Endodermal cell (in vitro differentiated cells): Measurements from ENCODE around the gene FUBP3. TPM values are rescaled to one million over a fixed set of nuclear protein-coding genes. Genes with fewer than 3 reads are reported as not detected.

Experiments used
- DNase-seq: peaks from one replicate; pipeline ENCODE4 v3.0.0-alpha.2; 2017
- H3K27ac ChIP-seq: 2 replicates; pipeline ENCODE4 v1.5.1; 2013; ENCODE audit warnings: mild to moderate bottlenecking, low read depth, low read length, moderate library complexity
- H3K27me3 ChIP-seq: 2 replicates; pipeline ENCODE4 v1.6.1; 2013; ENCODE audit warnings: mild to moderate bottlenecking, low read length, moderate library complexity; ENCODE audit not compliant: insufficient read depth, control insufficient read depth, poor library complexity, severe bottlenecking
- H3K36me3 ChIP-seq: 2 replicates; pipeline ENCODE4 v1.7.0; 2013; ENCODE audit warnings: mild to moderate bottlenecking, low read length, moderate library complexity; ENCODE audit not compliant: control insufficient read depth, insufficient read depth
- H3K4me1 ChIP-seq: one replicate; pipeline ENCODE4 v1.7.0; 2013; ENCODE audit warnings: low read length; ENCODE audit not compliant: control insufficient read depth, insufficient read depth
- H3K4me3 ChIP-seq: 2 replicates; pipeline ENCODE4 v1.5.1; 2013; ENCODE audit warnings: mild to moderate bottlenecking, low read length, moderate library complexity
- H3K9ac ChIP-seq: 2 replicates; pipeline ENCODE4 v1.6.1; 2013; ENCODE audit warnings: mild to moderate bottlenecking, low read length, moderate library complexity; ENCODE audit not compliant: poor library complexity, severe bottlenecking; ENCODE audit errors: extremely low read depth
- H3K9me3 ChIP-seq: 2 replicates; pipeline ENCODE4 v1.6.1; 2013; ENCODE audit warnings: mild to moderate bottlenecking, low read length, moderate library complexity; ENCODE audit not compliant: control insufficient read depth
- H3K27ac Mint-ChIP-seq: 2 replicates; pipeline ENCODE4 v1.8.0; 2020; ENCODE audit warnings: mixed read lengths
- H3K27me3 Mint-ChIP-seq: 2 replicates; pipeline ENCODE4 v1.8.0; 2021; ENCODE audit warnings: mild to moderate bottlenecking, mixed read lengths; ENCODE audit not compliant: insufficient read depth
- H3K36me3 Mint-ChIP-seq: 2 replicates; pipeline ENCODE4 v1.8.0; 2020; ENCODE audit warnings: low read depth, mixed read lengths
- H3K4me1 Mint-ChIP-seq: 2 replicates; pipeline ENCODE4 v1.8.0; 2020; ENCODE audit warnings: mixed read lengths
- H3K4me3 Mint-ChIP-seq: 2 replicates; pipeline ENCODE4 v1.8.0; 2020; ENCODE audit warnings: mild to moderate bottlenecking, moderate library complexity, mixed read lengths
- H3K9me3 Mint-ChIP-seq: 2 replicates; pipeline ENCODE4 v1.8.0; 2020; ENCODE audit warnings: mild to moderate bottlenecking, mixed read lengths
- WGBS, 2 experiments: methylation state at CpG; one replicate each; pipeline versions ENCODE4 v1.1.5 to v1.1.7; 2013; ENCODE audit warnings: missing lambda C conversion rate in 2 of 2, mixed read lengths in 1 of 2; ENCODE audit not compliant: insufficient coverage in 1 of 2, insufficient read length in 1 of 2; 5-methylcytosine and 5-hydroxymethylcytosine counted together
- total RNA-seq, 2 donors: library from RNA; stranded (reverse); fragmentation: NEBNext Ultra II Directional in 1 of 2; extraction: Animal tissue kit (Norgen Biotek cat#: 25700) in 1 of 2; gene quantifications; 2 replicates in 1 of 2; 3 replicates in 1 of 2; pipeline ENCODE4 v1.2.1, GENCODE V29; 2021
- TF ChIP-seq, protein P1 (sequence below): fragments of 200-600 bp; sonication (generic); conservative IDR thresholded peaks from 2 replicates; pipeline ENCODE4 v1.5.0; 2021; ENCODE audit warnings: antibody characterized with exemption, mild to moderate bottlenecking

Gene FUBP3
- total RNA-seq, 2 donors from 2014 or later: 74.3 to 76.3 TPM

DNA sequence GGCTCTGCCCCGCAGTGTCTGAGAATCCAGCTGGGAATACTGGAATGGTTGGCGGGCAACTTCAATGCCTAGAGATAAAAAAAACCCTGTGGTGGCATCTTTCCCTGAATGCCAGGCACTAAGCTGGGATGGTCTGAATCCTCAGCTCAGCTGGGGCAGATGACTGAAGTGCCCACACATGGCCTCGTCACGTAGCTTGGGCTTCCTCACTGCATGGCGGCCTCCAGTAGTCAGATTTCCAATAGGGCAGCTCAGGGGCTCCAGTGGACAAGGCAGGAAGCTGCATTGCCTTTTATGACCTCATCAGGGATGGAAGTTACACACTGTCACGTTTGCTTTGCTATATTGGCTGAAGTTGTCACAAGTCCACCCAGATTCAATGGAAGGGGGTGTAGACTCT, 24.3 kb upstream of the FUBP3 start:
- no peak for DNase-seq
- Mint-ChIP-seq H3K27ac (no peak overlapping the region), H3K27me3 (peaks cover 2% of the 10 kb centered on the region), H3K36me3 (no peaks in the 10 kb centered on the region), H3K4me3 (no peak overlapping the region), H3K4me1 (peaks cover 1% of the 10 kb centered on the region), H3K9me3 (peaks cover 5% of the 10 kb centered on the region)
- no peak overlapping the region for H3K9ac ChIP-seq
- H3K27me3 ChIP-seq: no peaks in the 10 kb centered on the region
- no peaks in the 10 kb centered on the region for H3K4me1 ChIP-seq
- no peaks in the 10 kb centered on the region for H3K9me3 ChIP-seq
- 85 to 92% methylated on average over 6 of the region's 6 CpGs for WGBS, 2 experiments
- no peak overlapping the region for H3K27ac ChIP-seq
- H3K36me3 ChIP-seq: no peaks in the 10 kb centered on the region
- TF ChIP-seq, protein P1, sequence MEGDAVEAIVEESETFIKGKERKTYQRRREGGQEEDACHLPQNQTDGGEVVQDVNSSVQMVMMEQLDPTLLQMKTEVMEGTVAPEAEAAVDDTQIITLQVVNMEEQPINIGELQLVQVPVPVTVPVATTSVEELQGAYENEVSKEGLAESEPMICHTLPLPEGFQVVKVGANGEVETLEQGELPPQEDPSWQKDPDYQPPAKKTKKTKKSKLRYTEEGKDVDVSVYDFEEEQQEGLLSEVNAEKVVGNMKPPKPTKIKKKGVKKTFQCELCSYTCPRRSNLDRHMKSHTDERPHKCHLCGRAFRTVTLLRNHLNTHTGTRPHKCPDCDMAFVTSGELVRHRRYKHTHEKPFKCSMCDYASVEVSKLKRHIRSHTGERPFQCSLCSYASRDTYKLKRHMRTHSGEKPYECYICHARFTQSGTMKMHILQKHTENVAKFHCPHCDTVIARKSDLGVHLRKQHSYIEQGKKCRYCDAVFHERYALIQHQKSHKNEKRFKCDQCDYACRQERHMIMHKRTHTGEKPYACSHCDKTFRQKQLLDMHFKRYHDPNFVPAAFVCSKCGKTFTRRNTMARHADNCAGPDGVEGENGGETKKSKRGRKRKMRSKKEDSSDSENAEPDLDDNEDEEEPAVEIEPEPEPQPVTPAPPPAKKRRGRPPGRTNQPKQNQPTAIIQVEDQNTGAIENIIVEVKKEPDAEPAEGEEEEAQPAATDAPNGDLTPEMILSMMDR: no peak
- H3K4me3 ChIP-seq: no peak overlapping the region

DNA sequence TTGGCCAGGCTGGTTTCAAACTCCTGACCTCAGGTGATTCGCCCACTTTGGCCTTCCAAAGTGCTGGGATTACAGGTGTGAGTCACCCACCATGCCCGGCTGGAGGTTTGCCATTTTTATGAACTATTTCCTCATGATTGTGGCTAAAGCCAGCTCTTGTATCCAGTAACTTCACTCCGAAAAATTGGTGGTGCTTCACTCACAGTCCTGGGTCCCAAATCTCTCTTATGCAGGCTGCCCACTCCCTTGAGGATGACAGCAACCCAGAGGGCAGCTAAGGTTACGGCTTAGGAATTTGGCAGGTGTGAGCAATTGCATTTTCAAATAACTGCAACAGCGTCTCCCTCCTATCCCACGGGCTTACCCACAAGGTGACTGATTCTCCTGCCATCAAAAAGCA, 23.4 kb upstream of the FUBP3 start:
- Histone ChIP-seq H3K9ac (no peak overlapping the region), H3K27me3 (no peaks in the 10 kb centered on the region), H3K27ac (no peak overlapping the region), H3K4me1 (no peaks in the 10 kb centered on the region), H3K36me3 (no peaks in the 10 kb centered on the region), H3K9me3 (no peaks in the 10 kb centered on the region), H3K4me3 (no peak overlapping the region)
- TF ChIP-seq, protein P1: no peak
- Mint-ChIP-seq H3K9me3 (peaks cover 1% of the 10 kb centered on the region), H3K27ac (no peak overlapping the region), H3K36me3 (no peaks in the 10 kb centered on the region), H3K27me3 (peaks cover 2% of the 10 kb centered on the region), H3K4me3 (no peak overlapping the region), H3K4me1 (peaks cover 1% of the 10 kb centered on the region)
- no peak for DNase-seq
- 79% methylated on average over 6 of the region's 6 CpGs for WGBS, 2 experiments

DNA sequence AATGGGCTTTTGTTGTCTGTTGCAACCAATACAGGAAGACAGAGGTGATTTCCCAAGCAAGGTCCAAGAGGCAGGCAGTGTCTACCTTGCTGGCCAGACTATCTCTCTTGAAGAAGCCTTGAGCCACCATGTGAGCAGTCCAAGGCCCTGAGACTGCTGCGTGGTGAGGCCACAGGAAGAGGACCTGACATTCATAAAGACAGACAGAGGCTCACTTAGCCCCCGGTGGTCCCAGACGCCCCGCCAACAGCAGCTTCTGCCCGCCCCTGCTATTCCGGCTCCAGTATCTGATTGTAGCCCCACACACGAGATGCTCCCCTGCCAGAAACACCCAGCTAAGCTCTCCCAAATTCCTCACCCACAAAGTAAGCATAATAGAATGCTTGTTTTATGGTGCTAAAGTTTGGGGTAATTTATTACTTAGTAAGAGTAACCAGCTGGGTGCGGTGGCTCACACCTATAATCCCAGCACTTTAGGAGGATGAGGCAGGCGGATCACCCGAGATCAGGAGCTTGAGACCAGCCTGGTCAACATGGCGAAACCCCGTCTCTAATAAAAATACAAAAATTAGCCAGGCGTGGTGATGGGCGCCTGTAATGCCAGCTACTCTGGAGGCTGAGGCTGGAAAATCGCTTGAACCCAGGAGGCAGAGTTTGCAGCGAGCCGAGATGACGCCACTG, 22.8 kb upstream of the FUBP3 start:
- no peaks in the 10 kb centered on the region for H3K36me3 ChIP-seq
- no peaks in the 10 kb centered on the region for H3K27me3 ChIP-seq
- Mint-ChIP-seq H3K4me1 (peaks cover 1% of the 10 kb centered on the region), H3K27me3 (peaks cover 2% of the 10 kb centered on the region), H3K4me3 (no peak overlapping the region), H3K36me3 (no peaks in the 10 kb centered on the region), H3K27ac (no peak overlapping the region), H3K9me3 (no peaks in the 10 kb centered on the region)
- TF ChIP-seq, protein P1: no peak
- H3K27ac ChIP-seq: no peak overlapping the region
- 88% methylated on average over 12 to 18 of the region's 18 CpGs for WGBS, 2 experiments
- no peak overlapping the region for H3K4me3 ChIP-seq
- no peaks in the 10 kb centered on the region for H3K9me3 ChIP-seq
- H3K9ac ChIP-seq: no peak overlapping the region
- no peak for DNase-seq
- H3K4me1 ChIP-seq: no peaks in the 10 kb centered on the region
